Osteoblast (primary cell): ENCODE measurements around the gene TMEM59L. TPM values are rescaled to one million over a fixed set of nuclear protein-coding genes. Genes with fewer than 3 reads are reported as not detected.
A peak's percentile ranks its signal among the peaks of the same experiment; 100 is the strongest.

Source experiments
- DNase-seq: peaks from one replicate; pipeline ENCODE4 v3.0.0; 2011; ENCODE audit warnings: low spot score, mixed read lengths; ENCODE audit not compliant: insufficient read length; ENCODE audit errors: missing footprints
- H2AFZ ChIP-seq: 2 replicates; pipeline ENCODE4 v1.6.0; 2011; ENCODE audit warnings: mild to moderate bottlenecking, low read length
- H3K27ac ChIP-seq: 2 replicates; pipeline ENCODE4 v1.5.1; 2011; ENCODE audit warnings: mild to moderate bottlenecking, low read depth, low read length, moderate library complexity
- H3K27me3 ChIP-seq: 2 replicates; pipeline ENCODE4 v1.6.0; 2012; ENCODE audit warnings: mild to moderate bottlenecking, control low read depth, inconsistent platforms, low read length, moderate library complexity; ENCODE audit not compliant: insufficient read depth
- H3K36me3 ChIP-seq: 2 replicates; pipeline ENCODE4 v1.5.1; 2011; ENCODE audit warnings: mild to moderate bottlenecking, low read length, control low read depth, moderate library complexity; ENCODE audit not compliant: insufficient read depth
- H3K4me1 ChIP-seq: 2 replicates; pipeline ENCODE4 v1.5.1; 2011; ENCODE audit warnings: mild to moderate bottlenecking, low read length, control low read depth, moderate library complexity; ENCODE audit not compliant: insufficient read depth
- H3K4me2 ChIP-seq: 2 replicates; pipeline ENCODE4 v1.6.0; 2011; ENCODE audit warnings: mild to moderate bottlenecking, low read length; ENCODE audit not compliant: insufficient read depth
- H3K4me3 ChIP-seq: fragments of 200-600 bp; sonication (generic); 3 replicates; pipeline ENCODE4 v1.5.1; 2012; ENCODE audit warnings: mild to moderate bottlenecking, low read length, inconsistent platforms; ENCODE audit not compliant: insufficient read depth
- H3K79me2 ChIP-seq: 2 replicates; pipeline ENCODE4 v1.6.0; 2012; ENCODE audit warnings: mild to moderate bottlenecking, low read length, control low read depth, inconsistent platforms; ENCODE audit not compliant: insufficient read depth
- H3K9me3 ChIP-seq: 2 replicates; pipeline ENCODE4 v1.5.1; 2011; ENCODE audit warnings: low read depth, low read length, control low read depth
- H4K20me1 ChIP-seq: 2 replicates; pipeline ENCODE4 v1.6.0; 2012; ENCODE audit warnings: mild to moderate bottlenecking, low read length, control low read depth; ENCODE audit not compliant: insufficient read depth
- CTCF ChIP-seq: IDR thresholded peaks from 2 replicates; pipeline ENCODE4 v1.5.1; 2011; ENCODE audit warnings: mild to moderate bottlenecking, low read depth, low read length, moderate library complexity; ENCODE audit errors: extremely low read depth
- total RNA-seq: library from RNA; depleted of rRNA; stranded (reverse); fragments of >200 nt; gene quantifications from 2 replicates; pipeline ENCODE4 v1.2.3, GENCODE V29; 2012

The TMEM59L gene
- total RNA-seq, 1 donor, result 0.36 TPM

GRCh38 chr19:18609717-18610051 lies 3.0 kb upstream of the TMEM59L start:
- no peak overlapping the region for H2AFZ ChIP-seq
- H4K20me1 ChIP-seq, result no peaks in the 10 kb centered on the region
- H3K36me3 ChIP-seq, result no peaks in the 10 kb centered on the region
- H3K79me2 ChIP-seq, result no peaks in the 10 kb centered on the region
- no peak overlapping the region for H3K27ac ChIP-seq
- peak; percentile 80 for DNase-seq
- no peak overlapping the region for H3K4me2 ChIP-seq
- no peak for TF ChIP-seq CTCF
- H3K4me3 ChIP-seq, result no peak overlapping the region
- H3K4me1 ChIP-seq, result peaks cover 6% of the 10 kb centered on the region
- peaks cover 75% of the 10 kb centered on the region for H3K27me3 ChIP-seq
- no peaks in the 10 kb centered on the region for H3K9me3 ChIP-seq

- Histone ChIP-seq H3K9me3 (no peaks in the 10 kb centered on the region), H3K27ac (no peak overlapping the region), H3K79me2 (no peaks in the 10 kb centered on the region), H3K4me2 (no peak overlapping the region), H3K27me3 (peaks cover 75% of the 10 kb centered on the region), H2AFZ (no peak overlapping the region), H3K36me3 (no peaks in the 10 kb centered on the region), H3K4me1 (peaks cover 6% of the 10 kb centered on the region), H4K20me1 (no peaks in the 10 kb centered on the region), H3K4me3 (no peak overlapping the region)
- TF ChIP-seq CTCF, result no peak
- DNase-seq, result peak; percentile 90
These were observed 2.5 kb upstream of the TMEM59L start for GRCh38 chr19:18610245-18610555.

GRCh38 chr19:18610556-18611326 lies 1.9 kb upstream of the TMEM59L start:
- peak; percentile 83 for DNase-seq
- Histone ChIP-seq H3K79me2 (no peaks in the 10 kb centered on the region), H3K36me3 (no peaks in the 10 kb centered on the region), H3K9me3 (no peaks in the 10 kb centered on the region), H3K27me3 (peaks cover 71% of the 10 kb centered on the region), H4K20me1 (no peaks in the 10 kb centered on the region), H2AFZ (no peak overlapping the region), H3K4me3 (no peak overlapping the region), H3K4me1 (peaks cover 6% of the 10 kb centered on the region), H3K4me2 (no peak overlapping the region), H3K27ac (no peak overlapping the region)
- TF ChIP-seq CTCF, result no peak

- Histone ChIP-seq H3K27me3 (peaks cover 71% of the 10 kb centered on the region), H2AFZ (no peak overlapping the region), H3K4me1 (peaks cover 6% of the 10 kb centered on the region), H4K20me1 (no peaks in the 10 kb centered on the region), H3K9me3 (no peaks in the 10 kb centered on the region), H3K79me2 (no peaks in the 10 kb centered on the region), H3K27ac (no peak overlapping the region), H3K4me3 (no peak overlapping the region), H3K4me2 (peak overlapping the region; percentile 70), H3K36me3 (no peaks in the 10 kb centered on the region)
- no peak for TF ChIP-seq CTCF
- DNase-seq, result peak; percentile 71
These were observed 1.2 kb upstream of the TMEM59L start for GRCh38 chr19:18611327-18612050.
